Neural crest cell (in vitro differentiated cells): ENCODE measurements around the gene DYNC1I1. TPM values are rescaled to one million over a fixed set of nuclear protein-coding genes. Genes with fewer than 3 reads are reported as not detected.

ENCODE experiments used
- DNase-seq: peaks from one replicate; pipeline ENCODE4 v3.0.0; 2021; ENCODE audit warnings: low read depth, mixed read lengths, low spot score
- H3K27ac Mint-ChIP-seq: one replicate; pipeline ENCODE4 v1.8.0; 2021; ENCODE audit warnings: mild to moderate bottlenecking, mixed read lengths; ENCODE audit not compliant: unreplicated experiment
- H3K27me3 Mint-ChIP-seq: 2 replicates; pipeline ENCODE4 v1.8.0; 2021; ENCODE audit warnings: low read depth, mild to moderate bottlenecking, mixed read lengths
- H3K36me3 Mint-ChIP-seq: 2 replicates; pipeline ENCODE4 v1.8.0; 2021; ENCODE audit warnings: low read depth, mild to moderate bottlenecking, mixed read lengths
- H3K4me1 Mint-ChIP-seq: 2 replicates; pipeline ENCODE4 v1.8.0; 2021; ENCODE audit warnings: mixed read lengths
- H3K4me3 Mint-ChIP-seq: one replicate; pipeline ENCODE4 v1.8.0; 2021; ENCODE audit warnings: mild to moderate bottlenecking, mixed read lengths
- H3K9me3 Mint-ChIP-seq: 2 replicates; pipeline ENCODE4 v1.8.0; 2021; ENCODE audit warnings: mixed read lengths
- CTCF ChIP-seq: fragments of 200-600 bp; sonication (generic); conservative IDR thresholded peaks from 2 replicates; pipeline ENCODE4 v1.5.0; 2021; ENCODE audit warnings: antibody characterized with exemption, mild to moderate bottlenecking
- total RNA-seq: library from RNA; stranded (reverse); gene quantifications from 2 replicates; pipeline ENCODE4 v1.2.1, GENCODE V29; 2021

Gene DYNC1I1
- total RNA-seq, 1 donor from 2014 or later: 0.79 TPM

GRCh38 chr7:95788884-95789283, 16.5 kb downstream of the DYNC1I1 start:
- no peak overlapping the region for H3K4me3 Mint-ChIP-seq
- H3K9me3 Mint-ChIP-seq: no peaks in the 10 kb centered on the region
- TF ChIP-seq CTCF: no peak
- peaks cover 26% of the 10 kb centered on the region for H3K27me3 Mint-ChIP-seq
- no peak overlapping the region for H3K27ac Mint-ChIP-seq
- no peaks in the 10 kb centered on the region for H3K4me1 Mint-ChIP-seq
- DNase-seq: no peak
- no peaks in the 10 kb centered on the region for H3K36me3 Mint-ChIP-seq

- H3K9me3 Mint-ChIP-seq: peaks cover 3% of the 10 kb centered on the region
- H3K4me3 Mint-ChIP-seq: no peak overlapping the region
- no peaks in the 10 kb centered on the region for H3K4me1 Mint-ChIP-seq
- peaks cover 7% of the 10 kb centered on the region for H3K27me3 Mint-ChIP-seq
- DNase-seq: no peak
- no peaks in the 10 kb centered on the region for H3K36me3 Mint-ChIP-seq
- H3K27ac Mint-ChIP-seq: no peak overlapping the region
- TF ChIP-seq CTCF: no peak
These were observed 21.3 kb downstream of the DYNC1I1 start for GRCh38 chr7:95793658-95794057.

GRCh38 chr7:95794917-95795515, 22.7 kb downstream of the DYNC1I1 start:
- Mint-ChIP-seq H3K27me3 (peaks cover 8% of the 10 kb centered on the region), H3K27ac (no peak overlapping the region), H3K36me3 (no peaks in the 10 kb centered on the region), H3K4me1 (no peaks in the 10 kb centered on the region), H3K4me3 (no peak overlapping the region), H3K9me3 (peaks cover 3% of the 10 kb centered on the region)
- TF ChIP-seq CTCF: peak; percentile 63
- DNase-seq: no peak

- TF ChIP-seq CTCF: no peak
- Mint-ChIP-seq H3K4me3 (no peak overlapping the region), H3K27ac (no peak overlapping the region), H3K36me3 (no peaks in the 10 kb centered on the region), H3K27me3 (peaks cover 9% of the 10 kb centered on the region), H3K9me3 (peaks cover 3% of the 10 kb centered on the region), H3K4me1 (no peaks in the 10 kb centered on the region)
- no peak for DNase-seq
These were observed 24.3 kb downstream of the DYNC1I1 start for GRCh38 chr7:95796617-95797016.

- H3K9me3 Mint-ChIP-seq: peaks cover 3% of the 10 kb centered on the region
- no peak overlapping the region for H3K27ac Mint-ChIP-seq
- no peaks in the 10 kb centered on the region for H3K4me1 Mint-ChIP-seq
These were observed 26.1 kb downstream of the DYNC1I1 start for GRCh38 chr7:95798401-95798930.

More at GRCh38 chr7:95798401-95798930, 26.1 kb downstream of the DYNC1I1 start:
- TF ChIP-seq CTCF: no peak
- Mint-ChIP-seq H3K36me3 (no peaks in the 10 kb centered on the region), H3K27me3 (peaks cover 14% of the 10 kb centered on the region), H3K4me3 (no peak overlapping the region)
- DNase-seq: no peak
